Keratinocyte (primary cell): ENCODE measurements around the gene CNOT8.

Experiments used
- CTCF ChIP-seq, 3 experiments: IDR thresholded peaks in 1 of 3; conservative IDR thresholded peaks in 1 of 3; optimal IDR thresholded peaks in 1 of 3; 2 replicates in 2 of 3; 3 replicates in 1 of 3; pipeline versions ENCODE3 to v1.5.1; 2011; ENCODE audit warnings: low read length in 3 of 3, mild to moderate bottlenecking in 3 of 3, moderate library complexity in 2 of 3, control low read depth in 1 of 3, inconsistent platforms in 1 of 3; ENCODE audit not compliant: insufficient read depth in 2 of 3; ENCODE audit errors: extremely low read depth in 1 of 3
- EZH2 ChIP-seq: IDR thresholded peaks from one replicate; pipeline ENCODE4 v1.6.1; 2012; ENCODE audit warnings: inconsistent platforms, mild to moderate bottlenecking, low read length, moderate library complexity

- TF ChIP-seq CTCF (optimal IDR thresholded peaks at IDR 0.05 in 1 of 3, IDR thresholded peaks at IDR 0.05 in 1 of 3, conservative IDR thresholded peaks at IDR 0.05 in 1 of 3; ENCODE audit: extremely low read depth in 1 of 3, insufficient read depth in 2 of 3, low read length in 3 of 3): no peak
- no peak for TF ChIP-seq EZH2
These were observed 35.0 kb downstream of the CNOT8 start for GRCh38 chr5:154893381-154893780.
